WTC11 (cell line): Measurements from ENCODE around the gene HAPSTR1. TPM values are rescaled to one million over a fixed set of nuclear protein-coding genes. Genes with fewer than 3 reads are reported as not detected.

ENCODE experiments used
- ATAC-seq: fragments of 200-7000 bp; cut with Tn5 transposase; 2 replicates; pipeline ENCODE4 v1.10.0; 2021; ENCODE audit warnings: mild to moderate bottlenecking, moderate library complexity
- CTCF ChIA-PET: fragments of 300-600 bp; sonication (Branson Sonifier 250); formaldehyde crosslinking; loops from one replicate; lab custom pipeline; 2021; ENCODE audit warnings: antibody characterized with exemption; lab: Charles Lee
- POLR2A ChIA-PET: fragments of 350-600 bp; sonication (Branson Sonifier 250); formaldehyde crosslinking; loops from one replicate; lab custom pipeline; 2021; ENCODE audit warnings: antibody characterized with exemption; lab: Charles Lee
- DNase-seq: peaks from one replicate; pipeline ENCODE4 v3.0.0; 2021; ENCODE audit warnings: low spot score
- H3K27ac Mint-ChIP-seq: 2 replicates; pipeline ENCODE4 v1.8.0; 2021; ENCODE audit warnings: mixed read lengths
- H3K27me3 Mint-ChIP-seq: 2 replicates; pipeline ENCODE4 v1.8.0; 2021; ENCODE audit warnings: low read depth, mild to moderate bottlenecking, moderate library complexity, mixed read lengths
- H3K36me3 Mint-ChIP-seq: 2 replicates; pipeline ENCODE4 v1.8.0; 2021; ENCODE audit warnings: mixed read lengths
- H3K4me1 Mint-ChIP-seq: 2 replicates; pipeline ENCODE4 v1.8.0; 2022; ENCODE audit warnings: mixed read lengths
- H3K4me3 Mint-ChIP-seq: 2 replicates; pipeline ENCODE4 v1.8.0; 2021; ENCODE audit warnings: mild to moderate bottlenecking, moderate library complexity, mixed read lengths
- H3K9me3 Mint-ChIP-seq: 2 replicates; pipeline ENCODE4 v1.8.0; 2021; ENCODE audit warnings: mixed read lengths
- AFF4 ChIP-seq: sonication (generic); formaldehyde crosslinking; IDR thresholded peaks from 2 replicates; pipeline ENCODE4 v1.8.1; 2023; ENCODE audit warnings: mild to moderate bottlenecking, missing genetic modification reagents, borderline replicate concordance
- ARID4B ChIP-seq: sonication (generic); formaldehyde crosslinking; IDR thresholded peaks from 2 replicates; pipeline ENCODE4 v1.8.0; 2023; ENCODE audit warnings: missing genetic modification reagents, mild to moderate bottlenecking, borderline replicate concordance
- CBFB ChIP-seq: sonication (generic); formaldehyde crosslinking; IDR thresholded peaks from 2 replicates; pipeline ENCODE4 v1.8.1; 2022; ENCODE audit warnings: mild to moderate bottlenecking, low read depth, missing genetic modification reagents
- ELF4 ChIP-seq: sonication (generic); formaldehyde crosslinking; IDR thresholded peaks from 2 replicates; pipeline ENCODE4 v1.8.1; 2022; ENCODE audit warnings: low read depth, mild to moderate bottlenecking, moderate library complexity, missing genetic modification reagents
- FOXP1 ChIP-seq: sonication (generic); formaldehyde crosslinking; IDR thresholded peaks from 2 replicates; pipeline ENCODE4 v1.8.0; 2022; ENCODE audit warnings: missing genetic modification reagents, mild to moderate bottlenecking, moderate library complexity, borderline replicate concordance
- GRHL2 ChIP-seq: fragments of 250-450 bp; sonication (Bioruptor Pico); IDR thresholded peaks from 2 replicates; pipeline ENCODE4 v1.8.0; 2022; ENCODE audit warnings: mild to moderate bottlenecking, moderate library complexity; ENCODE audit not compliant: insufficient replicate concordance, severe bottlenecking
- HMGXB4 ChIP-seq: sonication (generic); formaldehyde crosslinking; IDR thresholded peaks from 2 replicates; pipeline ENCODE4 v1.8.1; 2023; ENCODE audit warnings: mild to moderate bottlenecking, moderate library complexity, missing genetic modification reagents
- TEAD1 ChIP-seq: sonication (generic); formaldehyde crosslinking; IDR thresholded peaks from 2 replicates; pipeline ENCODE4 v1.8.0; 2022; ENCODE audit warnings: mild to moderate bottlenecking, missing genetic modification reagents
- TEAD4 ChIP-seq: sonication (generic); formaldehyde crosslinking; IDR thresholded peaks from 2 replicates; pipeline ENCODE4 v1.8.0; 2022; ENCODE audit warnings: mild to moderate bottlenecking, missing genetic modification reagents
- ZNF219 ChIP-seq: sonication (generic); formaldehyde crosslinking; IDR thresholded peaks from 2 replicates; pipeline ENCODE4 v1.8.0; 2023; ENCODE audit warnings: missing genetic modification reagents, mild to moderate bottlenecking, borderline replicate concordance
- ZNF263 ChIP-seq: sonication (generic); formaldehyde crosslinking; IDR thresholded peaks from 2 replicates; pipeline ENCODE4 v1.8.1; 2022; ENCODE audit warnings: low read depth, mild to moderate bottlenecking, moderate library complexity, missing genetic modification reagents
- total RNA-seq: library from RNA; stranded (reverse); gene quantifications from 3 replicates; pipeline ENCODE4 v1.2.3, GENCODE V29; 2021
- TF ChIP-seq, protein P1 (sequence below): sonication (generic); formaldehyde crosslinking; IDR thresholded peaks from 2 replicates; pipeline ENCODE4 v1.8.0; 2022; ENCODE audit warnings: missing genetic modification reagents
- TF ChIP-seq, protein P2 (sequence below): fragments of 250-450 bp; sonication (Bioruptor Pico); IDR thresholded peaks from 2 replicates; pipeline ENCODE4 v1.9.0; 2021; ENCODE audit warnings: mild to moderate bottlenecking, borderline replicate concordance
- TF ChIP-seq, protein P3 (sequence below): fragments of 250-450 bp; sonication (Bioruptor Pico); IDR thresholded peaks from 2 replicates; pipeline ENCODE4 v1.9.0; 2021; ENCODE audit warnings: mild to moderate bottlenecking
- TF ChIP-seq, protein P4 (sequence below): sonication (generic); formaldehyde crosslinking; IDR thresholded peaks from 2 replicates; pipeline ENCODE4 v1.8.1; 2023; ENCODE audit warnings: mild to moderate bottlenecking, missing genetic modification reagents, moderate library complexity

Gene HAPSTR1
- total RNA-seq, 1 experiment from 2014 or later = 54.3 TPM

DNA sequence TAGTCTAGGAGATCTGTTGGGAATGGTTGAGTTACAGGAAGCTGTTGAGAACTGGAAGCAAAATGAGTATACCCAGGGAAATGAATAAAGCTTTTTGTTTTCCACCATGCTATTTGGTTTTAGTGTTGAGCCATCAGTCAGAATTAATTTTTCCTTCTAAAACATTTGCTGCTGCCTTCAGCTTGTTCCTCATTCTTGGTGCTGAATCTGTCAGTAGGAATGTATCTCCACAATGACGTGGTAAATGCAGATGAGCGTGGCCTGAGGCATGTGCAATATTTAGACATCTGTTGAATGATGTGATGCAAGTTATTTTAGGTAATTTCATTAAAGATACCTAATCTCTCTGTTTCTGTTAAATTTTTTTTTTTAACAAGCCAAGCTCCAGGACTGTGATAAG is 10.9 kb downstream of the HAPSTR1 start (continued):
- TF ChIP-seq HMGXB4 (CRISPR knock-in tag) (no peak), ZNF219 (CRISPR knock-in tag) (no peak)

- H3K9me3 Mint-ChIP-seq = no peaks in the 10 kb centered on the region
- DNase-seq (no peak), ATAC-seq (no peak)
- ChIA-PET CTCF (interaction anchor here (1.2 to 1.4 kb wide), 2 partner anchors 32 to 223 kb away, joined by 3 to 6 read pairs; no protein-coding TSS in a partner anchor), POLR2A (interaction anchor here (0.6 kb wide), 1 partner anchor 17 kb away, joined by 4 read pairs; no protein-coding TSS in a partner anchor)
- peaks cover 82% of the 10 kb centered on the region for H3K36me3 Mint-ChIP-seq
- no peaks in the 10 kb centered on the region for H3K27me3 Mint-ChIP-seq
- no peak overlapping the region for H3K27ac Mint-ChIP-seq
- peaks cover 57% of the 10 kb centered on the region for H3K4me1 Mint-ChIP-seq
- H3K4me3 Mint-ChIP-seq = no peak overlapping the region
- TF ChIP-seq, protein P1, sequence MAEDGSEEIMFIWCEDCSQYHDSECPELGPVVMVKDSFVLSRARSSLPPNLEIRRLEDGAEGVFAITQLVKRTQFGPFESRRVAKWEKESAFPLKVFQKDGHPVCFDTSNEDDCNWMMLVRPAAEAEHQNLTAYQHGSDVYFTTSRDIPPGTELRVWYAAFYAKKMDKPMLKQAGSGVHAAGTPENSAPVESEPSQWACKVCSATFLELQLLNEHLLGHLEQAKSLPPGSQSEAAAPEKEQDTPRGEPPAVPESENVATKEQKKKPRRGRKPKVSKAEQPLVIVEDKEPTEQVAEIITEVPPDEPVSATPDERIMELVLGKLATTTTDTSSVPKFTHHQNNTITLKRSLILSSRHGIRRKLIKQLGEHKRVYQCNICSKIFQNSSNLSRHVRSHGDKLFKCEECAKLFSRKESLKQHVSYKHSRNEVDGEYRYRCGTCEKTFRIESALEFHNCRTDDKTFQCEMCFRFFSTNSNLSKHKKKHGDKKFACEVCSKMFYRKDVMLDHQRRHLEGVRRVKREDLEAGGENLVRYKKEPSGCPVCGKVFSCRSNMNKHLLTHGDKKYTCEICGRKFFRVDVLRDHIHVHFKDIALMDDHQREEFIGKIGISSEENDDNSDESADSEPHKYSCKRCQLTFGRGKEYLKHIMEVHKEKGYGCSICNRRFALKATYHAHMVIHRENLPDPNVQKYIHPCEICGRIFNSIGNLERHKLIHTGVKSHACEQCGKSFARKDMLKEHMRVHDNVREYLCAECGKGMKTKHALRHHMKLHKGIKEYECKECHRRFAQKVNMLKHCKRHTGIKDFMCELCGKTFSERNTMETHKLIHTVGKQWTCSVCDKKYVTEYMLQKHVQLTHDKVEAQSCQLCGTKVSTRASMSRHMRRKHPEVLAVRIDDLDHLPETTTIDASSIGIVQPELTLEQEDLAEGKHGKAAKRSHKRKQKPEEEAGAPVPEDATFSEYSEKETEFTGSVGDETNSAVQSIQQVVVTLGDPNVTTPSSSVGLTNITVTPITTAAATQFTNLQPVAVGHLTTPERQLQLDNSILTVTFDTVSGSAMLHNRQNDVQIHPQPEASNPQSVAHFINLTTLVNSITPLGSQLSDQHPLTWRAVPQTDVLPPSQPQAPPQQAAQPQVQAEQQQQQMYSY = no peak
- TF ChIP-seq, protein P2, sequence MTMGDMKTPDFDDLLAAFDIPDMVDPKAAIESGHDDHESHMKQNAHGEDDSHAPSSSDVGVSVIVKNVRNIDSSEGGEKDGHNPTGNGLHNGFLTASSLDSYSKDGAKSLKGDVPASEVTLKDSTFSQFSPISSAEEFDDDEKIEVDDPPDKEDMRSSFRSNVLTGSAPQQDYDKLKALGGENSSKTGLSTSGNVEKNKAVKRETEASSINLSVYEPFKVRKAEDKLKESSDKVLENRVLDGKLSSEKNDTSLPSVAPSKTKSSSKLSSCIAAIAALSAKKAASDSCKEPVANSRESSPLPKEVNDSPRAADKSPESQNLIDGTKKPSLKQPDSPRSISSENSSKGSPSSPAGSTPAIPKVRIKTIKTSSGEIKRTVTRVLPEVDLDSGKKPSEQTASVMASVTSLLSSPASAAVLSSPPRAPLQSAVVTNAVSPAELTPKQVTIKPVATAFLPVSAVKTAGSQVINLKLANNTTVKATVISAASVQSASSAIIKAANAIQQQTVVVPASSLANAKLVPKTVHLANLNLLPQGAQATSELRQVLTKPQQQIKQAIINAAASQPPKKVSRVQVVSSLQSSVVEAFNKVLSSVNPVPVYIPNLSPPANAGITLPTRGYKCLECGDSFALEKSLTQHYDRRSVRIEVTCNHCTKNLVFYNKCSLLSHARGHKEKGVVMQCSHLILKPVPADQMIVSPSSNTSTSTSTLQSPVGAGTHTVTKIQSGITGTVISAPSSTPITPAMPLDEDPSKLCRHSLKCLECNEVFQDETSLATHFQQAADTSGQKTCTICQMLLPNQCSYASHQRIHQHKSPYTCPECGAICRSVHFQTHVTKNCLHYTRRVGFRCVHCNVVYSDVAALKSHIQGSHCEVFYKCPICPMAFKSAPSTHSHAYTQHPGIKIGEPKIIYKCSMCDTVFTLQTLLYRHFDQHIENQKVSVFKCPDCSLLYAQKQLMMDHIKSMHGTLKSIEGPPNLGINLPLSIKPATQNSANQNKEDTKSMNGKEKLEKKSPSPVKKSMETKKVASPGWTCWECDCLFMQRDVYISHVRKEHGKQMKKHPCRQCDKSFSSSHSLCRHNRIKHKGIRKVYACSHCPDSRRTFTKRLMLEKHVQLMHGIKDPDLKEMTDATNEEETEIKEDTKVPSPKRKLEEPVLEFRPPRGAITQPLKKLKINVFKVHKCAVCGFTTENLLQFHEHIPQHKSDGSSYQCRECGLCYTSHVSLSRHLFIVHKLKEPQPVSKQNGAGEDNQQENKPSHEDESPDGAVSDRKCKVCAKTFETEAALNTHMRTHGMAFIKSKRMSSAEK (CRISPR knock-in tag) = no peak
- no peak for TF ChIP-seq ARID4B
- TF ChIP-seq AFF4 (CRISPR knock-in tag) = no peak
- TF ChIP-seq ELF4 (CRISPR knock-in tag) = no peak
- TF ChIP-seq, protein P3, sequence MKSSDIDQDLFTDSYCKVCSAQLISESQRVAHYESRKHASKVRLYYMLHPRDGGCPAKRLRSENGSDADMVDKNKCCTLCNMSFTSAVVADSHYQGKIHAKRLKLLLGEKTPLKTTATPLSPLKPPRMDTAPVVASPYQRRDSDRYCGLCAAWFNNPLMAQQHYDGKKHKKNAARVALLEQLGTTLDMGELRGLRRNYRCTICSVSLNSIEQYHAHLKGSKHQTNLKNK (CRISPR knock-in tag) = no peak
- TF ChIP-seq CBFB = no peak
- TF ChIP-seq, protein P4, sequence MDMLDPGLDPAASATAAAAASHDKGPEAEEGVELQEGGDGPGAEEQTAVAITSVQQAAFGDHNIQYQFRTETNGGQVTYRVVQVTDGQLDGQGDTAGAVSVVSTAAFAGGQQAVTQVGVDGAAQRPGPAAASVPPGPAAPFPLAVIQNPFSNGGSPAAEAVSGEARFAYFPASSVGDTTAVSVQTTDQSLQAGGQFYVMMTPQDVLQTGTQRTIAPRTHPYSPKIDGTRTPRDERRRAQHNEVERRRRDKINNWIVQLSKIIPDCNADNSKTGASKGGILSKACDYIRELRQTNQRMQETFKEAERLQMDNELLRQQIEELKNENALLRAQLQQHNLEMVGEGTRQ (CRISPR knock-in tag) = no peak
- TF ChIP-seq FOXP1 (CRISPR knock-in tag) = no peak
- TF ChIP-seq GRHL2 (CRISPR knock-in tag) = no peak
- TF ChIP-seq TEAD1 (CRISPR knock-in tag) = no peak
- TF ChIP-seq ZNF263 (CRISPR knock-in tag) = no peak
- no peak for TF ChIP-seq TEAD4 (CRISPR knock-in tag)
Measured at GRCh38 chr16:9102943-9103342, 11.5 kb downstream of the HAPSTR1 start.
